Muscle layer of colon (tissue), 2 donors: ENCODE results near the gene PTPN21.

Experiments
- H3K27ac ChIP-seq: one replicate; pipeline ENCODE4 v1.7.0; 2013; ENCODE audit warnings: low read depth, mild to moderate bottlenecking, low read length, moderate library complexity
- H3K27me3 ChIP-seq, 2 donors: one replicate each; pipeline ENCODE4 v1.7.0; 2013; ENCODE audit warnings: low read length in 2 of 2, mild to moderate bottlenecking in 2 of 2; ENCODE audit not compliant: insufficient read depth in 2 of 2, control insufficient read depth in 1 of 2
- H3K36me3 ChIP-seq: one replicate; pipeline ENCODE4 v1.7.0; 2013; ENCODE audit warnings: mild to moderate bottlenecking, low read length; ENCODE audit not compliant: insufficient read depth
- H3K4me1 ChIP-seq: one replicate; pipeline ENCODE4 v1.7.0; 2013; ENCODE audit warnings: mild to moderate bottlenecking, low read length; ENCODE audit not compliant: insufficient read depth
- H3K4me3 ChIP-seq, 2 donors: one replicate each; pipeline ENCODE4 v1.7.0; 2013; ENCODE audit warnings: low read length in 2 of 2, low read depth in 1 of 2, mild to moderate bottlenecking in 1 of 2, moderate library complexity in 1 of 2
- H3K9ac ChIP-seq: one replicate; pipeline ENCODE4 v1.7.0; 2013; ENCODE audit warnings: low read length
- H3K9me3 ChIP-seq: one replicate; pipeline ENCODE4 v1.7.0; 2013; ENCODE audit warnings: mild to moderate bottlenecking, low read length
- donor health status: abdominal sarcoma.
- donor health status: Adenocarcinoma of cecum.

The PTPN21 gene

DNA sequence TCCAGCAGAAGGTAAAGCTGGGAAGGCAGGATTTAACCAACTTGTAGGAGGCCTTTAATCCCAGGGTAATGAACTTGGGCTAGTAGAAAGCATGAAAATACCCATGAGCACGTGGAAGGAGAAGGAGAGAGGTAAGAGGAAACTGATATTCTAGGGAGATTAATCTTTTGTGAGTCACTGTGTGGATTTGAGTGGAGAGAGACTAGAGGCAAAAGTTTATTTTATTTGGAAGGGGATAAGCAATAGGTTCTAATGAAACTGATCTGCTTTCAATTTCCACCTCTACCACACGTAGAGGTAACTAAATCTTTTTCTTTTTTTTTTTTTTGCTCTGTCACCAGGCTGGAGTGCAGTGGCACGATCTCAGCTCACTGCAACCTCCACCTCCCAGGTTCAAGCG, 52.1 kb downstream of the PTPN21 start:
- H3K36me3 ChIP-seq: peaks cover 34% of the 10 kb centered on the region

DNA sequence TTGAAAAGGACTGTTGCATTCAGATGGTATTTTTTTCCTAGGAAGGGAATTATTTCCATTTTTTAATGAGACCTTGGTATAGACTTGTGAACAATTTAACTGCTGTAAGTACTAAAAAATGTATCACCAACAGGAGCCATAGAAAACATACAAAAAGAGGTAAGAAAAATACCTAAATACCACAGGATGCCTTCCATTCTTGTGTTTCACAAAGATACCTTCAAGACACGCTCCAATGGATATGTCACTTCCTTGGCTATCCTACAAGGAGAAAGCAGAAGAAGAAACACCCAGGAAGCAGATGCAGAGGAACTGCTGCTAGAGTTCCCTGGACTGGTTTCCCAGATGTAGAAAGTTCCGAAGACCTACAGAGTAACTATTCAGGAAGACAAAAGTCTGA, 54.2 kb downstream of the PTPN21 start:
- no peaks in the 10 kb centered on the region for H3K4me1 ChIP-seq
- no peaks in the 10 kb centered on the region for H3K9me3 ChIP-seq
- H3K9ac ChIP-seq: no peak overlapping the region
- H3K36me3 ChIP-seq: peaks cover 41% of the 10 kb centered on the region
- H3K27me3 ChIP-seq: no peaks in the 10 kb centered on the region
- no peak overlapping the region for H3K27ac ChIP-seq
- H3K4me3 ChIP-seq: no peak overlapping the region

More for the DNA sequence above, 52.1 kb downstream of the PTPN21 start:
- H3K27me3 ChIP-seq: no peaks in the 10 kb centered on the region
- no peak overlapping the region for H3K4me3 ChIP-seq
- H3K9ac ChIP-seq: no peak overlapping the region
- H3K4me1 ChIP-seq: no peaks in the 10 kb centered on the region
- no peak overlapping the region for H3K27ac ChIP-seq
- H3K9me3 ChIP-seq: no peaks in the 10 kb centered on the region

DNA sequence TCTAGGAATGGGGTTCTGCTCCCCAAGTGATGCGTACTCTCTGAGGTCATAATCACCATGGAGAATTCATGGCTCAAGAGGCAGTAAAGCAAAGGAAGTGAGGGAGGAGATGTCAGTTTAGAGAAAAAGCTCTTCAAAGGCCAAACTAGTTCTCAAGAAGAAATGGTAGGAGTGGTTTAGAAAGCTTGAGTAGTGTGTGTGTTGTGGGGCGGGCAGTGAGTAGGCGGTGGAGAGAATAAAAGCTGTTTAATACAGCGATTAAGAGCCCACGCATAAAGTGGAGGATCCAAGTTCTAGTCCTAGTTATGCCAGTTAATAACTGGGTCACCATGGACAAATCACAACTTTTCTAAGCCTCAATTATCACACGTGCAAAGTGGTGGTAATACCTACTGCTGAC, 55.6 kb downstream of the PTPN21 start:
- Histone ChIP-seq H3K9me3 (no peaks in the 10 kb centered on the region), H3K27me3 (no peaks in the 10 kb centered on the region), H3K27ac (no peak overlapping the region), H3K36me3 (peaks cover 36% of the 10 kb centered on the region), H3K4me3 (no peak overlapping the region), H3K4me1 (no peaks in the 10 kb centered on the region), H3K9ac (no peak overlapping the region)

DNA sequence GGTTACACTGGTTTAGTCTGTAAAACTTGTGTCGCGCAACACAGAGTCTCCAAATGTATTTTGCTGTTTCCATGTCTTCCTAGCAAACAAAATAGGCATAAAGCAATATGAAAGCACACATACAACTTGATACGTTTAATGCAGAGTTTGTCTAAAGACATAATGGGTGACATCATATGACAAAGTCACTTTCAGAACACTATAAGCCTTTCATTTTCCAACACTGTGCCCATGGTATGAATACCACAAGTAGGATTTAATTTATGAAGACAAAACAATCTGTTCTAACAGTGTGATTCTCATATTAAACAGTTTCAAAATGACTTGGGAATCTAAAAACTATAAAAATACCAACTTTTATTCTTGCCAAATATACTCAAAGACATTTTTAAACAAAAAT, 58.4 kb downstream of the PTPN21 start:
- Histone ChIP-seq H3K4me3 (no peak overlapping the region), H3K4me1 (peaks cover 5% of the 10 kb centered on the region), H3K27me3 (no peaks in the 10 kb centered on the region), H3K27ac (no peak overlapping the region), H3K36me3 (peaks cover 34% of the 10 kb centered on the region), H3K9ac (no peak overlapping the region), H3K9me3 (no peaks in the 10 kb centered on the region)

DNA sequence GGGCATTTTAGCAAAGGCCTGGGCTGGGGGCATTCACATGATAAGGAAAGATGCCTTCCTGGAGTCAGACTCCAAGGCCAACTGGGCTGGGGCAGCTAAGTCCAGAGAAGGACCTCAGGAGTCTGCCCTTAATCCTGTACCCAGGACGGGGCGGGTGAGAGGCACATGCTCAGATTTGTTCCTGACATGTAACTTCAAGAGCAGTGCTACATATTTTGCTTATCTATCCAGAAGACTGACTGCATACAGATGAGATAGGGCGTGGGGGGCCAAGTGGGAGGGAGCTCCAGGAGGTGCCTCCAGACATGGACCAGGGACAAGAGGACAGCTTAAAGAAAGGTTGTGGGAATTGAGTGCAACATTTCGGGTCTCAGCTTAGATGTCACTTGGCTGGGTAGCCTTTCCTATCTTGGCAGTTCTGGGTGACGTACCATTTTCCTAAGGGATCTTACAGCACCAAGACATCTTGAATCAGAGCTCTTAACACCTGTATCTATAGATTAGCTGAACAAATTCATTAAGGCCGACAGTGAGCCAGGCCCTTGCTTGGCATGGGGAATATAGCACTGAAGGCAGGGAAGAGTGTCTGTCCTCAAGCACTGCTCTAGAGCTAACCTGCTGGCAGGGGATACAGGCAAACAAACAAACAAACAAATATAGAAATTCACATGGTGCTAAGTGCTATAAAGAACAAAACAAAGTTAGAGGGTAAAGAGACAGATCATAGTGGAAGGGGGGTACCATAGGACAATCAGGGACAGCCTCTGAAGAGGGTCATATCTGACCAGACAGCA, 61.2 kb downstream of the PTPN21 start:
- H3K9me3 ChIP-seq: no peaks in the 10 kb centered on the region
- H3K27ac ChIP-seq: no peak overlapping the region
- H3K36me3 ChIP-seq: peaks cover 19% of the 10 kb centered on the region
- no peaks in the 10 kb centered on the region for H3K27me3 ChIP-seq
- no peak overlapping the region for H3K9ac ChIP-seq
- H3K4me1 ChIP-seq: peaks cover 5% of the 10 kb centered on the region
- H3K4me3 ChIP-seq: no peak overlapping the region

DNA sequence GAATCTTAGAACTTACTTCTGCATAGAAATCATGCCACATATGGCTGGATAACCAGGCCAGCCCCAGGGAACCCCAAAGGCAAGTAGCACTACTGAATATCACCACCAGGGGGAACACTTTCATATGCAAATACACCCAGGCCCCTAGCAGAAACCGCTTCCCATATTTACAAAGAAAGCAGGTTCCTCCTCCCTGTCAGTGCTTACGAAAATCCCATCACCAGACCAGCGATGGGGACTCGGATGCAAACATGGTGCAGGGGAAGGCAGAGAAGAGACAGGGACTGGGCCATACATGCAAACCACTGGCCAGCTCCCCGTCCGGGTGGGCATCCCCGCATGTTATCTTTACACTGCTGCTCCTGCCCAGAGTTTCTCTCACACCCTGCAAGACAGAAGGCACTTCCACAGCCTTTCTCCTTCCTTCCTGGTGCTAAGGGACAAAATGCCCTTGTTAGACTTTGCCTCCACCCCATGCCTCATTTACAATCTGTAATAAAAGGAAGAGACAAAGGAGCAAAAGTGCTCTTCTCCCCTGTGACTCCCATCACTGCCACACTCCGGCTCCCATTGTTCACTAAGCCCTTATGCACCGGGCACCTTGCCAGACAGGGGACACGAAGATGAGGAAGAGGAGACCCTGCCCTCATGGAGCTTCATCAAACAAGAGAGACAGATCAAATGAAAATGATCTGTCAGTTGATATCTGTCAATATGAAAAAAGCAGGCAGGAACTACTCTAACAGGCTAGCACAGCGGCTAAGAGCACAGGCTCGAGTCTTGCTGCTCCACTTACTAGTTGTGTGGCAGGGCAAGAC, 62.3 kb downstream of the PTPN21 start:
- Histone ChIP-seq H3K27ac (no peak overlapping the region), H3K4me3 (no peak overlapping the region), H3K9me3 (no peaks in the 10 kb centered on the region), H3K27me3 (no peaks in the 10 kb centered on the region), H3K4me1 (peaks cover 5% of the 10 kb centered on the region), H3K9ac (no peak overlapping the region), H3K36me3 (peaks cover 19% of the 10 kb centered on the region)

DNA sequence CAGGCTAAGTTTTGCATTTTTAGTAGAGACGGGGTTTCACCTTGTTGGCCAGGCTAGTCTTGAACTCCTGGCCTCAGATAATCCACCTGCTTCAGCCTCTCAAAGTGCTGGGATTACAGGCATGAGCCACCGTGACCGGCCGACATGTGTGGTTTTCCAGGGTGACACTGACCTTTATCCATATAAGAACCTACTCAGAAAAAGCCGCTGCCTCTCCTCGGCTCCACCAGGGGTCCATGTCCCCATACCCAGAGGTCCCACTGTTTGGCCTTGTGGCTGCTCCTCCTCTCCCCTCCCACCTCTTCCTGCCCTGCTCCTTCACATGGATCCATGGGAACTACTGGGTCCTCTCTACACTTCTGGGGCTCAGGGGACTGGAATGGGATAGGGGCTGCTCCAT, 64.6 kb downstream of the PTPN21 start:
- Histone ChIP-seq H3K27me3 (no peaks in the 10 kb centered on the region), H3K4me1 (peaks cover 5% of the 10 kb centered on the region), H3K27ac (no peak overlapping the region), H3K9ac (no peak overlapping the region), H3K4me3 (no peak overlapping the region), H3K36me3 (peaks cover 12% of the 10 kb centered on the region), H3K9me3 (no peaks in the 10 kb centered on the region)

DNA sequence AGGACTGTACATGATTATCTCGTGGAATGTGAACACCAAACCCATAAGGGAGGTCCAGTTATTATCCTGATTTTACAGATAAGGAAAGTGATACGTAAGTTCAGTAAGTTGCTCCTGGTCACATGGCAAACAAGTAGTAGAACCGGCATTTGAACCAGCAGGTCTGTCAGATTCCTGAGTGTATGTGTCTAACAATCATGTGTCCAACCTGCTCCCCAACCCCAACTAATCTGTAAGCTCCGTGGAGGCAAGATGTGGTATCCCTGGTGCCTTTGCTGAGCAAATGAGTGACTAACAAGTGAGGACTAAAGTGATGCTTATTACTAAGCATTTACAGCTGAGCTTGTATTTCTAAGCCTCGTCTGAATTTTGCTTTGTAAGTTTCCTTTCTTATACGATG, 65.9 kb downstream of the PTPN21 start:
- H3K27ac ChIP-seq: no peak overlapping the region

DNA sequence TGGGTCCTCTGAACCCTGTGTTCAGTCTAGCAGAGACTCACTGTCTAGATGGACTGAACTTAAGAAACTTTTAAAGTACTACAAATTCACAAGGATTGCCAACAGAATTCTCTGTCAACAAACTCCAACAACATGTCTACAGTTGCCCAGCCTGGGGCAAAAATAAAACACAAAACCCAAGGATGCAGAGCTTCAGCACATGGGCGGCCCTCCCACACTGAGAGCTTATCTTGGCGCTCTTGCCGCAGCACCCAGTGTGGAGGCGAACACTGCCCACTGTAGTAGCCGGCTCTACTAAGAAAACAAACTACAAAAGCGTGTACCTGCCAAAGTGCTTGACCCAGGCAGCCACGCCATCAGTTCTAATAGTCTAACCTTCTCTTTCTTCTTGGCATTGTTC, 66.7 kb downstream of the PTPN21 start:
- H3K27me3 ChIP-seq: no peaks in the 10 kb centered on the region
- peaks cover 5% of the 10 kb centered on the region for H3K4me1 ChIP-seq
- no peak overlapping the region for H3K9ac ChIP-seq
- no peaks in the 10 kb centered on the region for H3K9me3 ChIP-seq
- no peak overlapping the region for H3K4me3 ChIP-seq
- H3K36me3 ChIP-seq: peaks cover 10% of the 10 kb centered on the region
- H3K27ac ChIP-seq: no peak overlapping the region

More for the DNA sequence above, 65.9 kb downstream of the PTPN21 start:
- H3K27me3 ChIP-seq: no peaks in the 10 kb centered on the region
- no peak overlapping the region for H3K4me3 ChIP-seq
- no peak overlapping the region for H3K9ac ChIP-seq
- H3K4me1 ChIP-seq: peaks cover 5% of the 10 kb centered on the region
- peaks cover 15% of the 10 kb centered on the region for H3K36me3 ChIP-seq
- H3K9me3 ChIP-seq: no peaks in the 10 kb centered on the region

DNA sequence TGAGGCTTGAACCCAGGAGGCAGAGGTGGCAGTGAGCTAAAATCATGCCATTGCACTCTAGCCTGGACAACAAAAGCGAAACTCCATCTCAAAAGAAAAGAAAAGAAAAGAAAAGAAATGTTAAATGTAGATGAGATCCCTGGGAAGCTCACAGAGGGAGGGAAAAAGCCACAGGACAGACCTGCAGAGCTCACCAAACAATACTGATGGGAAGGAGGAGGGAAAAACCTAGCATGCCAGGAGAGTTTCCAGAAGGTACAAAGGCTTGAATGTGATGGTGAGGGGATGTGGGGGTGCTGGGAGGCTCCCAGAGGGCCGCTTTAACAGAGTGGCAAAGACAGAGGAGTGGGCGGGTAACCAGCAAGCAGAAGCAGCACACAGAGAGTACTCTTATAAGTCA, 72.3 kb downstream of the PTPN21 start:
- Histone ChIP-seq H3K36me3 (peaks cover 30% of the 10 kb centered on the region), H3K4me3 (no peak overlapping the region), H3K4me1 (no peaks in the 10 kb centered on the region), H3K9ac (no peak overlapping the region), H3K9me3 (no peaks in the 10 kb centered on the region), H3K27ac (no peak overlapping the region), H3K27me3 (no peaks in the 10 kb centered on the region)

DNA sequence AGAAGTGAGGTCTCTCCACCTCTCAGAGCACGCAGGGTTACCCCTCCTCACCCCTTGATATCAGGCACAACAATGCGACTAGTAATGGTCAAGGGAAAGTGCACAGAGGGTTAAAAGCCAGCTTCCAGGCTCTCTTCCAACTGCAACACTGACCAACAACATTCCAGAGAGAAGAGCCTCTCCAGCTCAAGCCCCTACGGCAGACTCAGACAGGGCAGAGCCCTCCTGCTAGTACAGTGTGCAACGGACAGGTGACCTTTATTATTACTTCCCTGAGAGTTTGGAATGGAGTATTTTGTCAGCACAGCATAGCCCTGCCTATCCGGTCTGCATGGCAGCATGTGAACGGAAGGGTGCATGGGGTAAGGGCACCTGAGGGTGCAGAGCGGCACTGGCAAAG, 73.0 kb downstream of the PTPN21 start:
- Histone ChIP-seq H3K4me1 (no peaks in the 10 kb centered on the region), H3K27me3 (no peaks in the 10 kb centered on the region), H3K9ac (no peak overlapping the region), H3K36me3 (peaks cover 31% of the 10 kb centered on the region), H3K9me3 (no peaks in the 10 kb centered on the region), H3K27ac (no peak overlapping the region), H3K4me3 (no peak overlapping the region)
